SIG-M5 treated with dmso at 0.1 percent for 504 hours (cell line): ENCODE results near the gene MT1B.

Source experiments
- DNase-seq: peaks from one replicate; lab custom pipeline; 2025; ENCODE audit not compliant: unreplicated experiment; lab: John Stamatoyannopoulos, UW

Gene MT1B

DNA sequence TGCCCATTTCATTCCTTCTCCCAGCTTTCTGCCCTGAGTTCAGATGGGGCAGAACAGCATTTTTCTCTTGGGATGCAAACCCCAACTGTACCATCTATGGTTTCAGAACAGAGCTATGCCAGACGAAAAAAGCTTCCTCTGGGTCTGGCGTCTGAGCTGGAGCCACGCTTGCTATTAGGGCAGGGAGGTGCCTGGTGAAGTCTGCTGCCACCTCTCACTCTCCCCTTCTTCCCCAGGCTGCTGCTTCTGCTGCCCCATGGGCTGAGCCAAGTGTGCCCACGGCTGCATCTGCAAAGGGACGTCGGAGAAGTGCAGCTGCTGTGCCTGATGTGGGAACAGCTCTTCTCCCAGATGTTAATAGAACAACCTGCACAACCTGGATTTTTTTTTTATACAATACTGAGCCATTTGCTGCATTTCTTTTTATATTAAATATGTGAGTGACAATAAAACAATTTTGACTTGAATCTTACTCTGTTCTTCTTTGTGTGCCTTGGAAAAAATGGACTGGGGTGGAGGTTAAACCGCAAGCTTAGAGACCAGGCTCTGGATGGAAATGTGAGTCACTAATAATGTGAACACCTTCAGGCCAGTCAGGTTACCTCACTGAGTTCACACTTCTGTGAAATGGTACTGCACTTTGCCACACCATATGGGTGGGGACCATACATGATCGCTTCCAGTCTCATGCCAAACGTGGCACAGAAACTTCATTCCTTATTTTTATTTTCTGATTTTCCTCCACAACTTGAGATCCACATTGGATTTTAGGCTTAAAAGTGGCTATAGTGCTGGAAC, 14.9 kb upstream of the MT1B start:
- DNase-seq = no peak

DNA sequence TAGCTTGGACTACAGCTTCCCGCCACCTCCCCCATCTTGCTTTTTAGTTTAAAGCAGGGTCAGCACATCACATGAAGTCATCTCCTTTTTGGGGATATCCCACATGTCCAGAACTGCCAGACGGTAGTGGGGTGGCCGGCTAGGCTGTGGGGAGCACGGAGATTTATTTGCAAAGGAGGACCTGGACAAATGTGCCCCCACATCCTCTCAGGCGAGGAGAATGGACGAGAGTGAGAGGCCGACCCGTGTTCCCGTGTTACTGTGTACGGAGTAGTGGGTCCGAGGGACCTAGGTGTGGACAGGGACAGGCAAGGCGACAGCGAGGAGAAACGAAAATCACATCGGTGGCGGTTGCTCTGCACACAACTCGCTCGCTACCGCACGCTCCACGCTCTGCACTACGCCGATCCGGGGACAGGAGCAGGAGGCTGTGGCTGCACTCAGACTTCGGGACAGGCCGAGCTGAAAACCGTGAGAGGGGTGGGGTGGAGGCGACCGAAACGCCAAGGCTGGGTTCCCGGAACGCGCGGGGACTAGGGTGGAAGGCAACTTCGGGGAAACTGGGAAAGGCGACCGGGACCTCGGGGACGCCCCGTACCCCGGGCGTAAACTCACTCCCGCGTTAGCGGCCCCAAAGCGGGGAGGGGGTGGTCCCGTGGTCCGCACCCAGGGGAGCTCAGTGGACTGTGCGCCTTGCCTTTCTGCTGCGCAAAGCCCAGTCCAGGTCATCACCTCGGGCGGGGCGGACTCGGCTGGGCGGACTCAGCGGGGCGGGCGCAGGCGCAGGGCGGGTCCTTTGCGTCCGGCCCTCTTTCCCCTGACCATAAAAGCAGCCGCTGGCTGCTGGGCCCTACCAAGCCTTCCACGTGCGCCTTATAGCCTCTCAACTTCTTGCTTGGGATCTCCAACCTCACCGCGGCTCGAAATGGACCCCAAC, 13.6 kb upstream of the MT1B start, which contains the start of gene MT1A:
Gene MT1A (plus strand): TSS at position 853 of the 937 bp plus-strand sequence. CDS start 73 bp downstream, at position 926.
- DNase-seq = no peak

DNA sequence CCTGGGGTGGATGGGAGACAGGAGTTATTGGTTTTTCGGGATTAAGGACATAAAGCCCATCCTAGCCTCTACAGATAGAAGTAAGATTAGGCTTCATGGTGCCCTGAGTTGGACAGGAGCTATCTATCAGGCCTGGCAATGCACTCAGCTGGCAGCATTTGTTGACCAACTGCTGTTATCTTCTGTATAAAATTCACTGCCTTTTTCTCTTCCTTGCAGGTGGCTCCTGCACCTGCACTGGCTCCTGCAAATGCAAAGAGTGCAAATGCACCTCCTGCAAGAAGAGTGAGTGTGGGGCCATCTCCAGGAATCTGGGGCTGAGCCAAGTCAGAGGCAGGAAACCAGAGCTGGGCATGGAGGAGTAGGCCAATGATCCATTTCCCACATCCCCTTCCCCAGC, 12.6 kb upstream of the MT1B start:
- no peak for DNase-seq

DNA sequence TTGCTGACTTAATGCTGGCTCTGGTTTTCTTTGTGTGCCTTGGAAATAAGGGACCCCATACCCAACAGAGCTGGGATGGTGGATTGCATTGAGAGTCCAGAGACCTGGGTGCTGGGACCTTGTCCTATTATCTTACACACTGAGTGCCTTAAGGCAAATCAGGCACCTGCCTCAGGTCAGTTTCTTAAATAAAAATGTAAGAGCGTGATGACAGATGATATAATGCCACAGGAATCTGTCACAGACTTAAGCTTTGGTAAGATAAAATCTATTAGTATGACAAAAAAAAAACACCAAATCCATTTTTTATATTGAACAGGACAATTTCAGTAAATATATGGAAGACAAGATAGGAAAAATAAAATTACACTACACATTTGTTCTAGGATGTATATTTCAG, 11.6 kb upstream of the MT1B start:
- DNase-seq = no peak

DNA sequence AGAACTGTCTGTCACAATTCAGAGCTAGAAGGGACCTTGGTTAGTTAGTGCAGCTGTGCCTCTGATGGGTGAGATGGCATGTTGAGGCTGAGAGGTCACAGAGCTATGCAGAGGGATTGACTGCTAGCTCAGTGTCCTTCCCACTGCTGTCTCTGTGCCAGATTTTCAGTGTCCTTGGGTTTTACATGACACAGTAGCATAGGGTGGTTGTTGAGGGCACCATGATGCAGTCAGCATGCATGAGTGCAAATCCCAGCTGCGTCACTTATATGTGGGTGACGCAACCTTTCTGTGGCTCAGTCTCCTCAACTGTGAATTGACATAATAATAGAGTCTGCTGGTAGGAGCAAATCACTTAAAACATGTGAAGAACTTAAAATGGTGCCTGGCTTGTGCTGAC, 10.5 kb upstream of the MT1B start:
- no peak for DNase-seq

DNA sequence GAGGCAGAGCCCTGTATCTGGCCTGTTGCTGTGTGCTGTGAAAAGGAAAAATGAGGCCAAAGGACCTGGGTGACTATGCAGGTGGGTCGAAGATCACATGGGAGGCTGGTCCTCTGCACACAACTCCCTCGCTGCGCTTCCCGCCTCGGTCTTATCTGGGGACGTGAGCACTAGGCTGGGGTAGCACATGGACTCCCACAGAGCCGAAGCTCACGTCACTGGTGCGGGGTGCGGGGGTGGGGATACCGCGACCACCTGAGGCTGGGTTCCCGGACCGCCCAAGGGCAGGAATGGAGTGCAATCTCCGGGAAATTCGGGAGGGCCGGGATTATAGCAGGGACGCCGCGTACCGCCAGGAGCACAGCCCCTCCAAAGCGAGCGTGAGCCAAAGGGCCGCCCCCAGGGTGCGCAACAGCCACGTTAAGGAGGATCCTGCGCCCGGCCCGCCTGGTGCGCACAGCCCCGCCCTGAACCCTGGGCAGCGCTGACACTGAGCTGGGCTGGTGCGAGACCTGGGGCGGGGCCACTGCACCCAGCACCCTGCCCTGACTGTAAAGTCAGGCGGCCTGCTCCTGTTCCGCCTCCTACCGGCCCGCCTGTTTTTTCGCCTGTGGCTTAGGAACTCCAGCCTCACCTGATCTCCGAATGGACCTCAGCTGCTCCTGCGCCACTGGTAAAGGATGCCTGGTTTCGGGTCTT, 8.5 kb upstream of the MT1B start:
- DNase-seq = peak; percentile 54

DNA sequence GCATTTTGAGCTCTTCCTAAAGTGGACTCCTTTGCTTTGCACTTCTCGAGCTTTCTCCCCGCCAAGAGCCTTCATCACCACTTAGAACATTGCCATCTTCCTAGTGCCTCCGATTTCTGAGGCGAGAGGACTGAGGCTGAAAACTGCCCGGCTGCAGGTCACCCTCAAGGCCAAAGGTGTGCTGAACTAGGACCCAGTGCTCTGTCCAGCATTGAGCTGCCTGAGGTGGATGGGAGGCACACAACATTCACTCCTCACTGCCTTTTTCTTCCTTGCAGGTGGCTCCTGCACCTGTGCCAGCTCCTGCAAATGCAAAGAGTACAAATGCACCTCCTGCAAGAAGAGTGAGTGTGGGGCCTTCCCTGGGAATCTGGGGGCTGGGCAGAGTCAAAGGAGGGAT, 7.9 kb upstream of the MT1B start:
- no peak for DNase-seq

DNA sequence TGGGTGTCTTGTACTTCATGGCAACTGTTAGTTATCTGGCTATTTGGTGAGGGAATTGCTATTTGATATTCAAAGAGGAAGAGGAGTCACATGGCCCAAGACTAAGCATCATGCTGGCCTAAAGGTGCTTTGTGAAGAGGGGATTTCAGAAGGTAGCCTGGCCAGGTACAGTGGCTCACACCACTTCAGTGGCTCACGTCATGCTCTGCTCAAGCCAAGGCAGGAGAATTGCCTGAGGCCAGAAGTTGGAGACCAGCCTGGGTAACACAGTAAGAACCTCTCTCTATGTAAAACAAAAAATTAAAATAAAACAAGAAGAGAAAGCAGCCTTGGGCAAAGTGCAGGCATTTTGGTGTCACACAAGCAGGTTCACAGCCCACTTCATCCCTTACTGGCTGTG, 6.4 kb upstream of the MT1B start:
- no peak for DNase-seq

DNA sequence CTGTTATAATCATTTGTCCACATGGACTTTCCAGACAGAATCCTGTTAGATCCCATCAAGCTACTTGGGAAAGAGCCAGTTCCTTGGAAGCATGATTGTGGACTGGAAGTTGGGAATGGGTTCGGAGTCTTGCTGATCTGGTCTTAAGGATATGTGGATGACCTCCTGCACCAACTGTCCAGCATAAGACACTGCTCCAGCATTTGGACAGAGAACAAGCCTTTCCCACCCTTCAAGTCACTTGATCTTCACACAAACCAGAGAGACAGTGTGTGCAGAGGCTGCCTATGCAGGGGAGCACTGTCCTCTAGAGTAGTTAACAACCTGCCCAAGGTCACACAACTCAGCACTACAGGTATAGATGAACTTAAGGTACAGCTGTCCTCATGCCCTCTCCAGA, 5.8 kb upstream of the MT1B start:
- DNase-seq = no peak

DNA sequence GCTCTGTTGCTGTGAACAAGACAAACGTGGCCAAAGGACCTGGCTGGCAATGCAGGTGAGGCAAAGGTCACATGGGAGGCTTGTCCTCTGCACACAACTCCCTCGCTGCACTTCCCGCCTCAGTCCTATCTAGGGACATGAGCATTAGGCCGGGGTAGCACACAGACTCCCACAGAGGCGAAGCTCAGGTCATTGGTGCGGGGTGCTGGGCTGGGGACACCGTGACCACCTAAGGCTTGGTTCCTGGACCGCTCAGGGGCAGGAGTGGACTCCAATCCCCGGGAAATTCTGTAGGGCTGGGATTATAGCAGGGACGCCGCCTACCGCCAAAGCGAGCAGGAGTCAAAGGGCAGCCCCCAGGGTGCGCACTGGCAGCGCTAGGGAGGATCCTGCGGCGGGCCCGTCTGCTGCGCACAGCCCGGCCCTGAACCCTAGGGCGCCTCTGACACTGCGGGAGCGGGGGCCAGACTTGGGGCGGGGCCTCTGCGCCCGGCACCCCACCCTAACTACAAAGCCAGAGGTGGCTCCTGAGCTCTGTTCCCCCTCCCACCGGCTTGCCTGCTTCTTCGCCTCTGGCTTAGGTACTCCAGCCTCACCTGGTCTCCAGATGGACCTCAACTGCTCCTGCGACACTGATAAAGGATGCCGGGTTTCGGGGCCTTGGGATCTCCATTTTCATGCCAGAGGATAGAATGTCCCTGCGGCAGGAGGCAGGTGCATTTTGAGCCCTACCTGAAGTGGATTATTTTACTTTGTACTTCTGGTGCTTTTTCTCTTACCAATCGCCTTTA, 3.9 kb upstream of the MT1B start:
- DNase-seq = no peak

DNA sequence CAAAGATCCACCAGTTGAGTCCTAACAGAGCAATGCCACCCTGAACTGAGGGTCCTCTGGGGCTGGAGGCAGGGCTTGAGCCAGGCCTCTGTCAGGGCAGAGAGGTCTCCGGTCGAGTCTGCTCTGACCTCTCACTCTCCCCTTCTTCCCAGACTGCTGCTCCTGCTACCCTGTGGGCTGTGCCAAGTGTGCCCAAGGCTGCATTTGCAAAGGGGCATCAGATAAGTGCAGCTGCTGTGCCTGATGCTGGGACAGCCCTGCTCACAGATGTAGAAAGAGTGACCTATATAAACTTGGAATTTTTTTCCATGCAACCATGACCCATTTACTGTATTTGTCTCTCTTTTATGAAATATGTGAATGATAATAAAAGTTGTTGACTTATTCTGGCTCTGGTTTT, 2.4 kb upstream of the MT1B start:
- no peak for DNase-seq

DNA sequence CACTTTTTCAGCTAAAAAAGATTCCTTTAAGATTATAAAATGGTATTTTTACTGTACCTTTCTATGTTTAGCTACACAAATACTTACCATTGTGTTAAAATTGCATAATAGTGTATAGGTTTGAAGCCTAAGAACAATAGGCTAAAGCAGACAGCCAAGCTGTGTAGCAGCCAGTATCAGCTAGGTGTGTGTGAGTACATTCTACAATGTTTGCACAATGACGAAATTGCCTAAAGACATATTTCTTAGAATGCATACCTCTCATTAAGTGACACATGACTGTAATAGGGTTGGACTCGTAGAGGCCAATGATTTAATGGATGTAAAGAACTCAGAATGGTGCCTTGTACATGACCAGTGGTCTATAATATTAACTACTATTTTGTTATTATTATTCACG, 1.9 kb upstream of the MT1B start:
- DNase-seq = no peak

DNA sequence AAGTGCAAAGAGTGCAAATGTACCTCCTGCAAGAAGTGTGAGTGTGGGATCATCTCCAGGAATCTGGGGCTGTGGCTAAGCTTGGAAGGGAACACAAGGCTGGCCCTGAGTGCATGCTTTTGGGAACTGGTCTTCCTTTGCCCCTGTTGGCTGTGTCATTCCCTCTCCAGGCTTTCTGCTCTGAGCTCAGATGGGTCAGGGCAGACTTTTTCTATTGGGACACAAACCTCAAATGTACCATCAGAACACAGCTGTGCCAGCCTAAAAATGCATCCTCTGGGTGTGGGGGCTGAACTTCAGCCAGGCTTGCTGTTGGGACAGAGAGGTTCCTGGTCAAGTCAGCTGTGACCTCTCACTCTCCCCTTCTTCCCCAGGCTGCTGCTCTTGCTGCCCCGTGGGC, 914 bp downstream of the MT1B start:
- DNase-seq = no peak

DNA sequence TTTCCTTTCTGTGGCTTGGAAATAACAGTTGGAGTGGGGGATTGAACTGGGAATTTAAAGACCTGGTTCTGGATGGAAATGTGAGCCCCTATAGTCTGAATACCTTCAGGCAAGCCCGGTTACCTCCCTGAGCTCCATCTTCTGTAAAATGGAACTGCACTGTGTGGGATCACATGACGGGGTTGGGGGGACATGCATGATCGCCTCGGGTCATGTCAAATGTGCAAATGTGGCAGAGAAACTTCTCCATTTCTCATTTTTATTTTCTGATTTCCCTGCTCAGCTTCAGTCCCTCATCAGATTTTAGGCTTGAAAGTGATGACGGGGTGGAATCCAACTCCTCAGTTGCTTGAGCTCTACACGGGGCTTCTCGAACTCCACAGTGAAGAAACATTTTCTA, 1.5 kb downstream of the MT1B start:
- DNase-seq = no peak

DNA sequence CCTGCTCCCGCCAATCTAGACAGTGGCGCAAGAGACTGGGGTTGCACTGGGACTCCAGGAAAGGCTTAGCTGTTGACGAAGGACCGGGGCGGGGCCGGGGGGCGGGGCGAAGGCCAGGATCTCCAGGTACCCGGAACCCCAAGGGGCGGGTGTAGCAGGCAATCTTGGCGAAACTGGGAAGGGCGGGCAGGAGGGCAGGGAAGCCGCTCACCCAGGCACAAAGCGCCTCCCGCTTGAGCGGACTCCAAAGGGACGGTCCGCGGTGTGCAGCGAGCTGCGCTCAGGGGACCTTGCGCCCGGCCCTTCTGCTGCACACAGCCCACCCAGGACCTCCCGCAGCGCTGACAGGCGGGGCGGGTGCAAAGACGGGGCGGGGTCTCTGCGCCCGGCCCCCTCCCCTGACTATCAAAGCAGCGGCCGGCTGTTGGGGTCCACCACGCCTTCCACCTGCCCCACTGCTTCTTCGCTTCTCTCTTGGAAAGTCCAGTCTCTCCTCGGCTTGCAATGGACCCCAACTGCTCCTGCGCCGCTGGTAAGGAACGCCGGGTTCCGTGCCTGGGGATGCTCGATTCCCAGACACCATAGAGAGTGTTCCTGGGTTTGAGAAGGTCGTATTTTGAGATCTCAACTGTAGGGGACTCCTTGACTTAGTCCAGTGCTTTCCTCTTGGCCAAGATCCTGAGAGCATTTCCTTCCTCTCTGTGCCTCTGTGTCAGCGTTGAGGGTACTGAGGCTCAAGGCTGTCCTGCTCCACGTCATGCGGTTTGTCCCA, 6.1 kb downstream of the MT1B start, which contains the start of gene MT1F:
Gene MT1F (plus strand): TSS at position 405 of the 772 bp plus-strand sequence. CDS start 100 bp downstream, at position 505.
- peak; percentile 78 for DNase-seq

DNA sequence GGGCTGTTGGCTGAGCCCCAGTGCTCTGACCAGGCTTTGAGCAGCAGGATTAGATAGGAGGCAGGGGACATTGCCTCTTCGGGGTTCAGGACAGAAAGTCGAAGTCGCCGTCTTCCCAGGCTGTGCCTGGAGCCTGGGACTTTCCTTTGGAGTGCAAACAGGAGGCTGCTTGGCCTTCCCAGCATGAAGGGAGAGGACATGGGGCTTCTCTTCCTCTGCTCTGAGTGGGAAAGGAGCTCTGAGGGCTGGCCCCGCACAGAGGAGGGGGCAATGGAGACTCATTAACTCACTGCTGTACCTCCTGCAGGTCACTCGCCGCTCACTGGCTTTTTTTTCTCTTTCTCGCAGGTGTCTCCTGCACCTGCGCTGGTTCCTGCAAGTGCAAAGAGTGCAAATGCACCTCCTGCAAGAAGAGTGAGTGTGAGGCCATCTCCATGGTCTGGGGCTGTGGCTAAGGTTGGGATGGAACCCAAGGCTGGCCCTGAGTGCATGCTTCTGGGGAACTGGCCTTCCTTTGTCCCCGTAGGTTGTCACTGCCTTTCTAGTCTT, 6.7 kb downstream of the MT1B start:
- no peak for DNase-seq

DNA sequence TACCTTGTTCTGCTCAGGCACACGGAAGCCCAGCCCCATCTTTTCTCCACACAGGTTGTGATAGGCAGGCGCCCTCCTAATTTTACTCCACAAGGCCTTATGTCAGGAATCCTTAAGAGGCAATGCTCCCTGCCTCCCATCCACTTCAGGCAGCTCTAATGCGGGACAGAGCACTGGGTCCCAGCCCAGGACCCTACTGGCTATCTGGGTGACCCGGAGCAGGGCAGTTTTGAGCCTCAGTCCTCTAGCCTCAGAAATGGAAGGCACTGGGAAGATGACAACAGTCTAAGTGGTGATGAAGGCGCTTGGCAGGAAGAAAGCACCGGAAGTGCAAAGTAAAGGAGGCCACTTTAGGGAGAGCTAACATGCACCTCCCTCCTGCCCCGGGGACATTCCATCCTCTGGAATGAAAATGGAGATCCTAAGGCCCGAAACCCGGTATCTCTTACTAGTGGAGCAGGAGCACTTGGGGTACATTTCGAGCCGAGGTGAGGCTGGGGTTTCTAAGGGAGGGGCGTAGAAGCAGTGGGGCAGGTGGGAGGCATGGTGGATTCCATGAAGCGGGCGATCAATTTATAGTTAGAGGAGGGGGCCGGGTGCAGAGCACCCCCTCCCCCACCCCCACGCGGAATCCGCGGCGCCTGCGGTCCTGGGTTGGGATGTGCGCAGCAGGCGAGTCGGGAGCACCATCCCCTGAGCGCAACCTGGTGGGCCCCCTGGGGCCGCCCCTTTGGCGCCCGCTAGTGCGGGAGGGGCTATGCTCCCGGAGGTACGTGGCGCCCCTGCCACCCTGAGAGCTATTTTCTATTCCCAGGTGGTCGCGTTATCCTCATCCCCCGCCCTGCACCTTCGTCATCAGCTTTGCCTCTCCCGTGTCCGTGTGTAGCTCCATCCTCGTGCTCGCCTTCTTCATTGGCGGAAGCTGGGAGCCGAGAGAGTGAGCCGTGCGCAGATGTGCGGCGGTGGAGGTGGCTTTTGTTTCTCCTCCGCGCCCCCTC, 11.0 kb downstream of the MT1B start:
- no peak for DNase-seq

DNA sequence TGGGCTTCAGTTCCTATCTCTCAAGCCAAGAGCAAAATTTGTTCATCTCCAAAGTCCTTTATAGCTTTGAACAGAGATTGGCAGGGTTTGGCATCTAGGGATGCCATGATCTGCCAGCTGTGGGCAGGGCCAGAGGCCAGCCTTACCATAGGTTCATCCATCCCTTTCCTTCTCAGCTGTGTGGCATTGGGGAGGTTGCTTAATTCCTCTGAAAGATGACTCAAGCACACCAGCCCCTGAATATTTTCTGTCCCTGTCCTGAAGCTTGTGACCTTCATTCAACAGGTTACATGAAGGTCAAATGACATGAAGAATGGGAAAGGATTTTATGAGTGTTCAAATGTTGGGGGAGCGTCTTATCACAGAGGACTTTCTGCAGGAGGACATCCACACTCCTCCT, 12.8 kb downstream of the MT1B start:
- DNase-seq = no peak
